GM21360 (cell line): ENCODE data around the gene KRT27.

Experiments
- ATAC-seq: cut with Tn5 transposase; IDR thresholded peaks from one replicate; pipeline ENCODE4 v1.9.1; 2021; ENCODE audit warnings: mild to moderate bottlenecking, moderate library complexity; ENCODE audit not compliant: unreplicated experiment

Gene KRT27

DNA sequence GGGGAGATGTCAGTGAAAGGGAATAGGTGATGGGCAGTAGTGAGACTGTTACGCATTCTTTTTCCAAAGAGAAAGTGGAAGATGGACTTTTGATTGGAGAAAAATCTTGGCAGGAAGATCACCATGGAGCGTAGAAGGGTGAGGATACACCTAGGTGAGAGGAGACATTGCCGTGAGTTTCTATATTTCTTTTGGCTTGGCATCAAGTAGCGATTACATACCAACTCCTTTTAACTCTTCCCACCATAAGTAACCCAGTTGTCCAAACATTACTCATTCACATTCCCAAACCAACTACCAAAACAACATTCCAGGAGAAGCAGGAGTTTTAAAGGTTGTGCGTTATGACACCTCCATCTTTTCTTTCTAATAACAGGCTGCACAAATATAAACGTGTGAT, 28.1 kb upstream of the KRT27 start:
- ATAC-seq: no peak

DNA sequence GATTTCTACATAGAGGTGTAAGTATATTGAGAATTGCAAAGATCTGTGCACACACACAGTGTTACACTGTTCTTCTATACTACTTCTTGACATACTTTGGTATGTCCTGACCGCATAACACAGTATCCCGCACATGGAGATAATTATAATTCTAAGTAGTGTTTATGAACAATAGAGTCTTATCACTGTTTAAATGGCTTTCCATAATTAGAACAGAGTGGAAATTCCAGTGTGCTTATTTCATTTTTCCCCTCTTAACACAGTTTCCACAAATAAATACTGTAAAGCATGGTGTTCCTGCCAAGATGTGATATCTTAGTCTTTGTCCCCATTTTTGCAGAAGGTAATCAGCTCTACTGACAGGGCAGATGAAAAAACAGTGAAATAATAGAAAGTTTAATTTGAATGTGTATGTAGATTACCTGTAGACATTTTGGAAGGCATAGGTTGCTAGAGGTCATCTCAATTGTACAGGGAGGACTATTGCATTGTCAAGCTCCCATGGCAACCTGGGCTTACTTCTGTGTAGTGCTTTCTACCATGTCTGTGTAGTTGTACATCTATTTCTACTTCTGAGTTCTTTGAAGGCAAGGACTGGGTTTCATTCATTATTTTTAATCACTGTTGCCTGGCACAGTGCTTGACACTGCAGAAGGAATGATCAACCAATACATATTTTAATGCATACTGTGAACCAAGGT, 27.5 kb upstream of the KRT27 start:
- ATAC-seq: no peak

DNA sequence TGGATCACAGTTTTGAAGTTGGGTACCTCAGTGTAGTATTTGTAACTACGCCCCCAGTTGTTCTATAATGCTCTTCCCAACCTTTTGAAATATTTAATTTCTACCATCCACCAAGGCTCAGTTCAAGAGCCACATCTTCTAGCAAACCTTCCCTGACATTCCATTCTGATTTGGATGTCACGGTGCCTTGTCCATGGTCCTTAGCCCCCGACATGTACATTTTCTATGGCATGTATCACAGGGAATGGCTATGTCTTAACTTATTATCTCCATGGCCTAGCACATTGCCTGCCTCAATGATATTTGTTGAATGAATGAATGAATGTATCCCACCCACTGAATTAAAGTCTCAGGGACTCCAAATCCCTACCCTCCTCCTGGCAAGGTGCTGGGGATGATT, 23.8 kb upstream of the KRT27 start:
- no peak for ATAC-seq

DNA sequence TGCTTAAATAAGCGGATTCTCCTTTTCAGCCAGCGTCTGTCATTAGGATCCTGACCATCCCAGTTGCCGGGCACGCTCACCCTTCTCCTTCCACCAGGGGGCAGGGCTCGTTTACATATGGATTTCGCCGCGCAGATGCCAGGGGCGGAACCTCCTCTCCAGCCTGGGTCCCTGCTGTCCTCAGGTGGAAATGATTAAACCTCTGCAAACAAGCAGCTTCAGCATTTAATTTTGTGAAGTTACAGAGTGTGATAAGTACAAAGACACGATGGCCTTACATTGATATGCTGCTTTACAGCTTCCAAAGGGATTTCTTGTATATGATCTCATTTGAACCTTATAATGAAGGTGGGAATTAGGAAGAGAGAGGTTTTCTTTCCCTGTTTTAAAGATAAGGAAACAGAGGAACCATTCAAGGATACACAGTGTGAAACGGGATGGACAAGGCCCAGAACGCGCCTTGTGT, 21.3 kb upstream of the KRT27 start:
- peak; percentile 52 for ATAC-seq

DNA sequence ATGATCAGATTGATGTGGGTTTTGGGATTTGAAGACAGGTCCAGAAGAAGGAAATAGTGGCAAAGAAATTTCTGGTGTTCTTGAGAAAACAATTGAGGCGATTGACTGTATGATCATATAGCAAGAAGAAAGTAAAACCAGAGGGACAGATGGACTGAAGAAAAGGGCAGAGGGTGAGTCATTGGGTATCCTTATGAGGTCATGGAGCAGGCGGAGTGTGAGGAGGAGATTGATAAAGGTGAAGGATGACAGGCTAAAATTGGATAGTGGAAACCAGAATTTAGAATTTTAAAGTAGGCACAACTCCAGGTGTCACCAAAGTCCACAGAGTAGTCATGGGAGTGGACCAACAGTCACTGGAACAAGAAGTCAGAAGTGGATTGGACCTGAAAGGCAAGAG, 18.8 kb upstream of the KRT27 start:
- no peak for ATAC-seq

DNA sequence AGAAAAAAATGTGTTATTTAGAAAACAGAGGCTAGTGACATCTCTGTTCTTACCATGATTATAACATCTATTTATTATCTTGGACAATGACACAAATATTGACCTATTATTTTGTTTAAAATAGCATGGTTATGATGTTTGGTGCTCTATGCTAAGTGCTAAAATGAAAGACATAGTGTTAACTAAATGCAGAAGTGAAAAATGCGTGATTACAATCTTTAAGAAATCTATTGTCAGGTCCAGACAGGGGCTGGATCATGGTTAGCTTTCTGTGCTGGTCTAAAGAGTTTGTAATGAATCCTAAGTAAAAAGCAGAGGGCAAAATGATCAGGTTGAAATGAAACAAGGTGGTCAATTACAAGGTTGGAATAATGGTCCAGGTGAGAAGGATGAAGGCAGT, 18.0 kb upstream of the KRT27 start:
- no peak for ATAC-seq

DNA sequence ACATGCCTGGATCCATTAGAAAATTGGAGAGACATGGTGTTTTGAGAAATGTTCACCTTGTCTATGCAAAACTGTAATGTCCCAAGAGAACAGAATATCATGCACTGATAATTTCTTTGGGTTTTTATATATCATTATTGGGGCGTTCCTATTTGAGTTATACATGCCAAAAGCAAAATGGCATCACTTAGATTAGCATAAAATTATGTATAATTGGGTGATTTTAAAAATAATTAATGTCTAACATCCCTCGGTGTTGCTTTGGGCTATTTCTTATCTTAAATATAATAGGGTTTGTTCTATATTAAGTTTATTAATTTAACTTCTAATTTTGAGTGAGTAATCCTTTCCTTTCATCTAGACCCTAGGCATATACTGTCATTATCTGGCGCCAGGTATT, 17.5 kb upstream of the KRT27 start, which contains the start of gene KRT28:
Gene KRT28, minus strand, starts transcription at position 101 of the 400 bp plus-strand sequence. Its CDS starts 66 bp downstream, at position 35.
- no peak for ATAC-seq

DNA sequence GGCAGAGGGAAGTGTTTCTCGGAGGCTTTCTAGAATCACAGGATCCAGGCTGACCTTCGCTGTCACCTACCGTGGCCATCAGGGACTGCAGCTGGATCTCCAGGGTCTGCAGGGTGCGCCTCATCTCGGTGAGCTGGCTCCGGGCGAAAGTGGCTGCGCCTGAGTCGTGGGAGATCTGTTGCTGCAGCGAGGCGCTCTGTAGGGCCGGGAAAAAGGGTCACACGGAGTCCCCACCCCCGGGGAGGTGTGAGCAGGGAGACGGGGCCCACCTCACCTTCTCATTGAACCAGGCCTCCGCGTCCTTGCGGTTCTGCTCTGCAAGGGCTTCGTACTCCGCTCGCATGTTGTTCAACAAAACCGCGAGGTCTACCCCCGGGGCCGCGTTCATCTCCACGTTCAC, 14.5 kb upstream of the KRT27 start:
- no peak for ATAC-seq

DNA sequence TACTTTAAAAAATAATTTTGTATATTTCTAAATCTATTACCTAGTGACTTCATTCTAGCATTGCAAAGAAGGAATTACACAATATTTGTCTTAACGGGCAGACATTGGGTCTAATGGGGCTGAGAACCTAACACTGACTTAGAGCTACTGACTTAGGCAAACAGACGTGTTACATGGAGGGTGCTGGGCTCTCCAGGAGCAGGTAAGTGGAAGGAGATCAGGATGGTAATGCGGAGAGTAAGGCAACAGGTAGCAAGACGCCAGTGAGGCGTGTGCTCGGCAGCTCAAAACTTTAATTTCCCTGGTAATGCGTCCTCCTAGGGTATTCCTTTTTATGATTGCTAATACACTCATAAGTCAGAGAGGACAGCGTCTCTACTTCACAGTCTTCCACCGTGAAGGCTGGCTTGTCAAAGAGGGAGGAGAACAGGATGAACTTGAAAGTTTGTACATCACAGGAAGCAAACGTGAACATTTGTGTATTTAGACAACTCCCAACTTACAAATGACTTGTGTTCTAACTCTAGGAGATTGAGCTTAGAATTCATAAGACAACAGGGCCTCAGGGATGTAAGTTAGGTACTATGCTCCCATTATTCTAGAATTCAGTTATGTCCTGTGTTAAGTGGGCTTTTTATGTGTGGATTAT, 12.8 kb upstream of the KRT27 start:
- no peak for ATAC-seq

DNA sequence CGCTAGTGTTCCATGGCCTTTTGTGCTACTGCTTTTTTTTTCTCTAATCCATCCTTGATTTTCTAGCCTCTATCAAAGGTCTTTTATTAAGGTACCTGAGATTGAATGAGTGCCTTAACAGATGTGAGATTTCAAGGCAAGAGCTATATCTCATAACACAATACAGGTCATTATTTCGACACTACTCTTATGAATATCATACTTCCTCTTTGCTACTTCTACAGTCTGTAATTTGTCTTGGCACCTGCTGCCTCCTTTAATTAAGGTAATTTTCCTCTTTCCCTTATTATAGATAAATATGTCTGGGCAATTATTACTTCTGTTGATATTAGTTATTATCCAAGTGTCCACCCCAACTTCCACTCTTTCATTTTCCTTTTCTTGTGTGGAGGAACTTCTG, 12.1 kb upstream of the KRT27 start:
- ATAC-seq: no peak

DNA sequence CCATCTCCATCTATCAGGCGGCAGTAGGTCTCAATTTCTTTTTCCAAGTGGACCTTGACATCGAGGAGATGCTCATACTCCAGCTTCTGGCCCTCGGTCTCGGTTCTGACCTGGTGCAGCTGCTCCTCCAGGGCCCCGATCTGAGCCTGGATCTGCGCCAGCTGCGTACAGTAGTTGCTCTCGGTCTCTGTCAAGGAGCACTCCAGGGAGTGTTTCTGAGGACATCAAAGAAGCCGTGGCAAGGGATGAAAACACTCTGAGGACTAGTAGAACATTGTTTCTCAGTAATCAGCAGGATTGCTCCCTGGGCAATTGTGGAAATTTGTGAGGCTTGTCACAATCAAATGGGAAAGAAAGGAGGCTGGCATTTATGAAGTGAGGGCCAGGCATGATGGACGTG, 11.5 kb upstream of the KRT27 start:
- ATAC-seq: no peak

DNA sequence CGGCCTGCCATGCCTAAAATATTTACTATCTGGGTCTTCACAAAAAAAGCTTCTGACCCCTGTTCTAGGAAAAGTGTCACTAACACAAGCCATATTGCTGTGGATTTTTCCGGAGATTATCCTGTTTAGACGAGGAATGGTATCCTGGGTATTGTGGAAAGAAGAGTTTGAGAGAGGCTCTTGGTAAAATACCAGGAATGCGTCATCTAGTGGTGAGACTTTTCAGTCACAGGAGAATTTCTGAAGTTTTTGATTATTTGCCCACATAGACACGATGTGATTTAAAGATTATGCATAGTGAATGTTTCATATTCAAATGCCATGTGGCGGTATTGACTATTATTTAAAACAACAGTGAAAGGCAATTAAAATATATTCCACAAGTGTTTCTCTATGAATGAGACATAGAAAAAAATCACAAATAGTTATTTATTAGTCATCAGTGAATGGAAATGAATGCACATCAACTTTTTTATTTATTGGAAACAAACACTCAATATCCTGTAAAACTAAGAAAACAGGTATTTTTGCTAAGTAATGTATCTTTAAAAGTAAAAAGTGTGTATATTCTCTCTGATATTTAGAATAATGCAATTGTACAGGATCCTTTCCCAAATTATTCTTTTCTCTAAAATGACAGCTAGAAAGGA, 9.6 kb upstream of the KRT27 start:
- no peak for ATAC-seq

DNA sequence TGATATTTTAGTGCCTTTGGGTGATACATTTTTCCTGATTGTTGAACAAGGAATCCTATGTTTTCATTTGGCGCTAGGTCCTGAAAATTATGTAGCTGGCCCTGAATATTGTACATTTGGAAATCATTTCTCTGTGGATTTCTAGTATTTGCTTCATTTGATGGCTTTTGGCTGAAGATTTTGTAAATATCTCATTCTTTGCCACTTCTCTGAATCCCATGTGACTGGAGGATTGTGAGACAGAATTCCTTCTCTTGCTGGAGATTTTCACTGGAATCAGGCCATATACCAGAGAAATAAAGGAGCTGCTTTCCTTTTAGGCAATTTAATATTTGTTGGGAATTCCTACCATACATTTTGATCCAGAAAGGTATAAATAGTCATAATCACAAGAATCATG, 8.8 kb upstream of the KRT27 start:
- no peak for ATAC-seq

DNA sequence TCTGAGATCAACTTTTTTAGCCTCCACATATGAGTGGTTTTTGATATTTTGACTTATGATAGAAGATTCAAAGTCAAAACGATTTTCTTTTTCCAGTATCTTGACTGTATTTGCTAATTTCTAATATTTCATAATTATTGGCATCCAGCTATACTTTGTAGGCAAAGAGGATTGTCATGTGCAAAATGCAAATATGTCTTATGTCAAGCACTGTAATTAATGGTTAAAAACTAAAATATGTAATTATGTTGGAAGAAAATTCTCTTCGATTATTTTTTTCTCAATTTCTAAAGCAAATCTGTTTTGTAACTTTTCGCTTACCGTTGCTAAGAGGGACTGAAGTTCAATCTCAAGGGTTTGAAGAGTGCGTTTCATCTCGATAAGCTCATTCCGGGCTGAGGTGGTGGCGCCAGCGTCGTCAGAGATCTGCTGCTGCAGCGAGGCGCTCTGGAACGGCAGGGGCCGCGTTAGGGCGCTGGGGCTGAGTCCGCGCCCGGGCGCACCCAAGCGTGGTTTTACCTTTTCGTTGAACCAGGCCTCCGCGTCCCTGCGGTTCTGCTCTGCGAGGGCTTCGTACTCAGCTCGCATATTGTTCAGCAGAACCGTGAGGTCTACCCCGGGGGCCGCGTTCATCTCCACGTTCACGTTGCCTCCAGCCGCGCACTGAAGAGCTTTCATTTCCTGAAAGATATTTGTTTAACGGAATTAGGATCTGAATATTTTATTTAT, 3.0 kb downstream of the KRT27 start:
- ATAC-seq: no peak

DNA sequence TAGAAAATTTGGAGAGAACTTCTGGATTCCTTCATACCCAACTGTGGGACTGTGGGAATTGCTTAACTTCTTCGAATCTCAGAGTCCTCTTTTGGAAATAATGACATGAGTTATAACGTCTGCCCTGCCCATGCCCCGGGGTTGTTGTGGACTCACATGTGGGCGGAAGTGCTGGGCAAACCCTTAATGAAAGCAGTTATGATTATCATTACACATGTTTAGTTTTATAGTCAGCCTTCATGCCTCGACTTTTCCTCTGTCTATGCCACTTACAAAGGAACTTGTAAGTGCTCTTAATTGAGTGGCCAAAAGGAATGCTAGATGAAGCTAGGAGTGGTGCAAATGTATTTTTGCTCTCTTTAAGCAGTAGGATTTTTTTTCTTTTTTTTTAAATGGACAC, 3.9 kb downstream of the KRT27 start:
- no peak for ATAC-seq

DNA sequence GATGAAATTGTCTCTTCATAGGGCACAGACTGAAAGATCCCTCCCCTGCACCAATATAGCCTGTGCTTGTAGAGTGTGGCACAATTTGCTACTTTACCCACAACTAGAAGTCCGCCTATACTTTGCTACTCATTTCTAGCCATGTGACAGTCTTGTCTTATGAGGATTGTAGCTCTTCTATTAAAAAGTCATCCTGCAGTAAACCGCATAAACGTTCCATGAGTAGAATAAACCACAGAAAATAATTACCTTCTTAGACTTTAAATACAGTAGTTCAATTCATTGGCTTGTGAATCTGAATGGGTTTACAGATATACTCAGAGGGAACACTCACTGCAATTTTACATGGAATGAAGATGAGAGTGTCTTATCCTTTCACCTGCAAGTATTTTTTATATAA, 4.4 kb downstream of the KRT27 start:
- ATAC-seq: no peak

DNA sequence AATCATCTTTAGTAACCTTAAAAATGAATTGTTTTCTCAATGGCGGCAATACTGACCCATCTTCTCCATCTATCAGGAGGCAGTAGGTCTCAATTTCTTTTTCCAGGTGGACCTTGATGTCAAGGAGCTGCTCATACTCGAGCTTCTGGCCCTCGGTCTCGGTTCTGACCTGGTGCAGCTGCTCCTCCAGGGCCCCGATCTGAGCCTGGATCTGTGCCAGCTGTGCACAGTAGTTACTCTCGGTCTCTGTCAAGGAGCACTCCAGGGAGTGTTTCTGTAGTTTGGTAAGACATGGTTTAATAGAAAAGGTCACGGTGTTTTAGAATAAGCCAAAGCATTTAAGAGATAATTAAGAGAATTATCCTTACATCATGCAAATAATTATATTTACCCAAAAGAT, 4.9 kb downstream of the KRT27 start:
- ATAC-seq: no peak

DNA sequence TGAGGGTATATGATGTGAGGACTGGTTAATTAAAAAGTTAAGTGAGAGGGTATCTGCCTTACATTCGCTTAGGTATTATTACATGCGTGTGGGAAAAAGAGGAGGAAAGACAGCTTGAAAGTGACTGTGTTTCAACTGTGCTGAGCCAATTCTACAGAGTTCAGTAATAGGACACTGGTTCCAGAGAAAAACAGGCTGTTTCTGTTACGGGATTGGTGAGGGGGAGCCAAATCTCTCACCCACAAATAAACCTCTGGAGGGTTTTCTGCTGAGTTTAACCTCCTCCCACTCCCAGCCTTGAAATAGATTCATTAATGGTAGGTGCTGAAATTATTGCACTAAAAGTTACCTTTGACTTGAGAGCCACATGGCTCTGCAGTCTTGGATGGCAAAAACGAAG, 6.4 kb downstream of the KRT27 start:
- ATAC-seq: no peak

DNA sequence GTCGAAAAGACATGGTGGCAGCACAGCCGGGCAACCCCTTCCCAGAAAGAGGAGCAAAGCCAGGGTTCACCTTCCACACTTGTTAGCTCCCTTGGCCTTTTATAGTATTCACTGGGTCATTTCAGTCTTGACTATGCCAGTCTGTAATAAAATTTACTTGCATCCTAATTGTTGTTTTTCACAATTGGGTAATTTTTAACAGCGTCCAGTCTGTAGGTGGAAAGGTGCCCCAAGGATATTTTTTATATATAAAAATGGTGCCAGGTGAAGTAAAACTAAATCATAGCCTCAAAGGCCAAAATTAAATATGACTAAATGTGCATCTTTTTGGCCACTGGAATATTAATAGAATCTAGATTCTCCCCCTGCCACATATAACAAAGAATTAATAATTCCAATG, 10.2 kb downstream of the KRT27 start, which contains the start of gene KRT26:
Gene KRT26, minus strand, starts transcription at position 101 of the 400 bp plus-strand sequence. Its CDS starts 88 bp downstream, at position 13.
- ATAC-seq: no peak

DNA sequence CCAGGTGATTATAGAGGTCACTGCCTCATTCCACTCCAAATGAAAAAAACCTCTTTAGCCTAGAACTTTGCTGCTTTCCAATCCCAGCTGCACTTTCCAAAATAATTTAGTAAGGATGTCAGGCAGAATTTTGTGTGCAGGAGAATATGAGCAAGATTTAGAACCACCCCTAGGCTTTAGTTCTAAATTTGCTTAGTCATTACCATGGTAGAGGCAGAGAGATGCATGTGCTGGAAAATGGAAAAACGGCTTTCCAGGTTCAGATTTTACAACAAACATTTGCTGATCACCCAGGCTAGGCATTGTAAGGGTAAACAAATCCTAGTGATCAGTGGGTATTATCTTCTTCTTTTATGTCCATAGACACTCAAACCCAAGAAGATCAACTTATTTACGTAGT, 16.7 kb downstream of the KRT27 start:
- no peak for ATAC-seq

DNA sequence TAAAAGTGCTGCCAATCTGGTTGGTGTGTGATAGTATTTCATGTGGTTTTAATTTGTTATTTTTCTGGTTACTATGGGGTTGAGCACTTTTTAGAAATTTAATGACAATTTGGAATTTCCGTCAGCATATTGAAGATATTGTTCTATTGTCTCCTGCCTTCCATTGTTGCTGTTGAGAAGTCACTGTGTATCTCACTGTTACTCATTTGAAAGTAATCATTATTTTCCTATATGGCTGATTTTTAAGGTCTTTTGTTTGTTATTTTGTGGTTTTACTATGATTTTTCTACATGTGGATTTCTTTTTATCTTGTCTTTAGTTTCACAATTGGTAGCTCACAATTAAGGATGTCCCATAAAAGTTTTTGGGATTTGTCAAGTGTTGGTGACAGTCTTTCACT, 18.6 kb downstream of the KRT27 start:
- ATAC-seq: no peak
